Bronchial epithelial cell (primary cell): ENCODE measurements around the gene MGMT. TPM values are rescaled to one million over a fixed set of nuclear protein-coding genes. Genes with fewer than 3 reads are reported as not detected.

ENCODE experiments used
- DNase-seq: peaks from one replicate; pipeline ENCODE4 v3.0.0-alpha.2; 2010; ENCODE audit warnings: low read depth
- FAIRE-seq: peaks from 2 replicates; lab custom pipeline; 2011; peaks lifted over from hg19 to GRCh38; lab: Jason Lieb, UNC
- H3K27me3 ChIP-seq: 2 replicates; pipeline ENCODE4 v1.5.1; 2011; ENCODE audit warnings: low read length; ENCODE audit not compliant: control insufficient read depth, insufficient read depth
- H3K36me3 ChIP-seq: 2 replicates; pipeline ENCODE4 v1.5.1; 2011; ENCODE audit warnings: low read length; ENCODE audit not compliant: control insufficient read depth, insufficient read depth
- H3K4me3 ChIP-seq: 2 replicates; pipeline ENCODE4 v1.5.1; 2011; ENCODE audit warnings: mild to moderate bottlenecking, low read depth, low read length, control low read depth
- total RNA-seq: library from RNA; depleted of rRNA; stranded (reverse); fragments of >200 nt; gene quantifications from 2 replicates; pipeline ENCODE4 v1.2.1, GENCODE V29; 2014
- TF ChIP-seq, protein P1 (sequence below): IDR thresholded peaks from 2 replicates; pipeline ENCODE4 v1.5.1; 2011; ENCODE audit warnings: mild to moderate bottlenecking, moderate library complexity, low read length, control low read depth, inconsistent platforms; ENCODE audit not compliant: insufficient read depth, severe bottlenecking

Gene MGMT
- total RNA-seq, 1 donor from 2014 or later: 19.7 TPM

DNA sequence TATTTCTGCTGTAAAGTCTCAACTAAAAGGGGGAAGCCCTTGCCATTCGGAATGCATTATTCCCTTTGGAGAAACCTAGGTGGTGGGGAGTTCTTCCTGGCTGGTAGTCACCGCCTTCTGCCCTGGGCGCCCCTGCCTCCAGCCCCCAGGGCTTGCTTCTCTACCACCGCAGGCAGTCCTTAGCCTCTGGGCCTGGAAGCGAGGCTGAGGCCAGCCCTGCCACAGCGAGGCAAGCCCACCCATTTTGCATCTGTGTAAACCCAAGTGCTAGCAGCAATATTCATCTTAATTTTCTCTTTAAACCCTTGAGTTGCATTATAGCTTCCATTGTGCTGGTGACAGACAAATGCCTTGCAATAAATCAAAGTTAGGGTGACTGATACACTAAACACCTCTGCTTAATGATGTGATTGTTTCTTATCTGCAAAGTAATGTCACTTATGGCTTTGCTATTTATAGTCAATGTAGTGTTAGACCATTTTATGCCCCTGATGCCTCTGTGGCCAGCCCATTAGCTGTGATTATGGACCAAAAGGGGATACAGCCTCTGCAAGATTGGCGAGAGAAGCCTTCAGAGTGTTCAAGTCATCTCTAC, 26.2 kb upstream of the MGMT start:
- TF ChIP-seq, protein P1, sequence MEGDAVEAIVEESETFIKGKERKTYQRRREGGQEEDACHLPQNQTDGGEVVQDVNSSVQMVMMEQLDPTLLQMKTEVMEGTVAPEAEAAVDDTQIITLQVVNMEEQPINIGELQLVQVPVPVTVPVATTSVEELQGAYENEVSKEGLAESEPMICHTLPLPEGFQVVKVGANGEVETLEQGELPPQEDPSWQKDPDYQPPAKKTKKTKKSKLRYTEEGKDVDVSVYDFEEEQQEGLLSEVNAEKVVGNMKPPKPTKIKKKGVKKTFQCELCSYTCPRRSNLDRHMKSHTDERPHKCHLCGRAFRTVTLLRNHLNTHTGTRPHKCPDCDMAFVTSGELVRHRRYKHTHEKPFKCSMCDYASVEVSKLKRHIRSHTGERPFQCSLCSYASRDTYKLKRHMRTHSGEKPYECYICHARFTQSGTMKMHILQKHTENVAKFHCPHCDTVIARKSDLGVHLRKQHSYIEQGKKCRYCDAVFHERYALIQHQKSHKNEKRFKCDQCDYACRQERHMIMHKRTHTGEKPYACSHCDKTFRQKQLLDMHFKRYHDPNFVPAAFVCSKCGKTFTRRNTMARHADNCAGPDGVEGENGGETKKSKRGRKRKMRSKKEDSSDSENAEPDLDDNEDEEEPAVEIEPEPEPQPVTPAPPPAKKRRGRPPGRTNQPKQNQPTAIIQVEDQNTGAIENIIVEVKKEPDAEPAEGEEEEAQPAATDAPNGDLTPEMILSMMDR: no peak
- DNase-seq (no peak), FAIRE-seq (no peak)
- H3K27me3 ChIP-seq: no peaks in the 10 kb centered on the region
- H3K36me3 ChIP-seq: no peaks in the 10 kb centered on the region
- H3K4me3 ChIP-seq: no peak overlapping the region

DNA sequence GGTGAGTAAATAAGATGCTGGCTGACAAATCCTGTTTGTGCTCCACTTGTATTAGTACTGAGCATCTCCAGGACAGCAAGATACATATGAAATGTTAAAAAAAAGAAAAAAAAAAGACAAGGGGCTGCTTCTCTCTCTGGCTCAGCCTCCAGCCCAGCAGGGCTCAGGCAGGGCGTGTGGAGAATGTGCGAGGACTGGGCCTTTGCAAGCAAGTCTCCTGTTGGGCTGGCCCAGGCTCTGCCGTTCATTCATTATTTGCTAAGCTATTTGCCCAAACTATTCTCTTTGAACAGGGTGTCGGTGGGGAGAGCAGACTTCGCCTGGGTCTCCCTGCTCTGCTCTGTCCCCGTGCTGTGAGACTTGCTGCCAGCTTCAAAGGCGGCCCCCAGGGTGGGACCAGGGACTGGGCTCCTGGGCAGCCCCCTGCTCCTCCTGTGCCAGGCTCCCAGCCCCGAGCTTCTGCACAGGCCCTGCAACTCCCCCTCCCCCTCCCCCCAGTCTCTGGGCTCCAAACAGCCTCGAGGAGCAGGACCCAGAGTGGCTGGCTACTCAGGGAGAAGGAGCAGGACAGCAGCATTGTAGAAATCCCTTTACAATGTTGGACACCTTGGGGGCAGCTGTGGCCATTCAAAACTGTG, 25.6 kb upstream of the MGMT start:
- TF ChIP-seq, protein P1: no peak
- H3K4me3 ChIP-seq: no peak overlapping the region
- no peak for DNase-seq
- no peak for FAIRE-seq
- H3K36me3 ChIP-seq: no peaks in the 10 kb centered on the region
- H3K27me3 ChIP-seq: no peaks in the 10 kb centered on the region

DNA sequence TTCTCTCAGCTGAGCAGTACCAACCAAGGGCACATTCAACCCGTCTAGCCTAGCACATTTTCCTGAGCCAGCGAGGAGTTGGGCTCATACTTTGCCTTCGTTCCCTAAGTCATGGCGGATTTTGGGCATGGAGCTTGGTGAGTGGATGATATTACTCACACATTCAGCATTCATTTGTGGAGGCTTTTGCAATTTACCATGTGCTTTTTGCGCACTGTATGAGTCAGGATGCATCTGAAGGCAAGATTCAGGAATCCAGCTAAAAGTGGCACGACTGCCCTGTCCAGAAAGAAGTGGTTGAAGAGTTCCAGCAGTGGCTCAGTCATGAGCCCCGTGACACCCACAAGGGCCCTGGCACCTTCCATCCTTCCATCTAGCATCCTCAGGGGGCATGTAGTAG, 24.2 kb upstream of the MGMT start:
- DNase-seq (peak; percentile 5), FAIRE-seq (peak; percentile 28)
- no peaks in the 10 kb centered on the region for H3K27me3 ChIP-seq
- TF ChIP-seq, protein P1: no peak
- H3K36me3 ChIP-seq: no peaks in the 10 kb centered on the region
- no peak overlapping the region for H3K4me3 ChIP-seq

DNA sequence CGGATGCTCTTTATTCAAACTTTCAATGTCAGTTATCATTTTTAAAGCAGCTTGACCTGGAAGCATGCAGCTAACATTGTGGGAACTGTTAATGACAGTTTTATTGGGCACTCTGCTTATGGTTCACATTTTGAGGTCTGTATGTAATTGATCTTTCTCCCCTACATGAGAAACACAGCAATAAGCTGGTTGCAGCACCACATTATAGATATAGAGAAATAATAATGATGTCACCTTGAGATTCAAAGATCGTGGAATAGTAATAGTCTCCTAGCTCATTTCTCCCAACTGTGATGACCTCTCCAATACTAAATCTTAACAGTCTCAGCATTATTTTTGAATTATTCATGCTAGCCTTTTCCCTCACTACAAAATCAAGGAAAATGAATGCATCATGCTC, 22.7 kb upstream of the MGMT start:
- DNase-seq (no peak), FAIRE-seq (no peak)
- H3K4me3 ChIP-seq: no peak overlapping the region
- TF ChIP-seq, protein P1: no peak
- H3K27me3 ChIP-seq: no peaks in the 10 kb centered on the region
- H3K36me3 ChIP-seq: no peaks in the 10 kb centered on the region

DNA sequence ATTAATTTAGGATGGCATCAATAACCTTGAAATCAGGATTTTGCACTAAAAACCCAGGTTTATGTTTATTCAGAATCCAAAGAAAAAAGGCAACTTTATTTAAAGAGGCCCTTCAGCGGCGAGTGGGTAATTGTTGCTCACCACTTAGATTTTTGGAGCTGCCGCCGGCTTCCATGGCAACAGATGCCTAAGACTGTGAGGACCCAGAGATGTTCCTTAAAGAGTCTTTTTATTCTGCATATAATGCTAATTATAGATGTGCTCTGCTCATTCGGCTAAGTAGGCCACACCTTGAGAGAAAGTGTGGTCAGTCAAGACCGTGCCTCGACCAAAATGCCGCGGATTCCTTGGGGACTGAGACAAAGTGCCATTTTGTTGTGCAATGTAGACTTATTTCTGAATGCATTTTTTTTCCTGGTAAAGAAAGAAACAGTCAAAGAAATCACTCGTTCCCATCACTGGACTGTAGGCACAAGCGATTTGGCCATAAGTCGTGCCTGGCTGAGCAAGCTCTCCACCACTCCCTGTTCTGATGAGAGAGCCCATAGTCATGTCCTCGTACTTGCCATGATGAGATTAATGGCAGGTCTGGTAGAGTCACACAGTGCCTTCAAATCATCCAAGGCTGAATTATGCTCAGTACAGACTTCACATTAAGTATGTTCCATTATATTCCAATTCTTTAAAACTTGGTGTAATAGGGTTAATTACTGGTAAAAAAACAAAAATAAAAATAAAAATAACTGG, 21.4 kb upstream of the MGMT start:
- Histone ChIP-seq H3K36me3 (no peaks in the 10 kb centered on the region), H3K4me3 (no peak overlapping the region), H3K27me3 (no peaks in the 10 kb centered on the region)
- TF ChIP-seq, protein P1: no peak
- DNase-seq (no peak), FAIRE-seq (no peak)
